ENCODE data around the gene KIAA1217. TPM values are rescaled to one million over a fixed set of nuclear protein-coding genes. Genes with fewer than 3 reads are reported as not detected.

Gene KIAA1217
- total and polyA plus RNA-seq, 12 donors: 10.8 to 73.7 (median 40.8) TPM

GRCh38 chr10:24494236-24494635 lies 285.3 kb downstream of the KIAA1217 start:
- Histone ChIP-seq H3K4me3 (no peak overlapping the region), H3K27ac (no peak overlapping the region), H3K27me3 (no peaks in the 10 kb centered on the region), H3K4me1 (replicated peaks in 1 of 2) (peaks cover 0 to 4% of the 10 kb centered on the region in 2 donors), H3K9me3 (replicated peaks in 1 of 3) (no peaks in the 10 kb centered on the region), H3K36me3 (replicated peaks in 1 of 2) (no peaks in the 10 kb centered on the region)
- no peak for DNase-seq
- intact Hi-C loops (cut with DNase I): no loop called here
- 89 to 97% (median 94%) methylated on average over 8 of the region's 8 CpGs for WGBS, 4 donors
- no peak for TF ChIP-seq POLR2A (IDR thresholded peaks at IDR 0.05)
- no peak for TF ChIP-seq CTCF (IDR thresholded peaks at IDR 0.05)

GRCh38 chr10:24494777-24495176 lies 285.8 kb downstream of the KIAA1217 start:
- TF ChIP-seq POLR2A (IDR thresholded peaks at IDR 0.05) (no peak), CTCF (IDR thresholded peaks at IDR 0.05) (no peak)
- H3K4me3 ChIP-seq: no peak overlapping the region
- no peaks in the 10 kb centered on the region for H3K27me3 ChIP-seq
- peaks cover 0 to 4% of the 10 kb centered on the region in 2 donors for H3K4me1 ChIP-seq (replicated peaks in 1 of 2)
- DNase-seq: no peak
- no peaks in the 10 kb centered on the region for H3K9me3 ChIP-seq (replicated peaks in 1 of 3)
- WGBS, 4 donors: 93 to 97% (median 97%) methylated on average over 6 of the region's 6 CpGs
- intact Hi-C loops (cut with DNase I): no loop called here
- no peak overlapping the region for H3K27ac ChIP-seq
- no peaks in the 10 kb centered on the region for H3K36me3 ChIP-seq (replicated peaks in 1 of 2)

- intact Hi-C loops (cut with DNase I): no loop called here
These were observed 286.9 kb downstream of the KIAA1217 start for GRCh38 chr10:24495666-24496460.

GRCh38 chr10:24496906-24497305 lies 288.0 kb downstream of the KIAA1217 start:
- Histone ChIP-seq H3K27ac (peak overlapping the region in 1 of 5 donors; percentile 31), H3K36me3 (replicated peaks in 1 of 2) (no peaks in the 10 kb centered on the region), H3K4me1 (replicated peaks in 1 of 2) (peaks cover 0 to 4% of the 10 kb centered on the region in 2 donors), H3K27me3 (no peaks in the 10 kb centered on the region), H3K9me3 (replicated peaks in 1 of 3) (no peaks in the 10 kb centered on the region), H3K4me3 (no peak overlapping the region)
- WGBS, 4 donors: 80 to 90% (median 84%) methylated on average over 8 of the region's 8 CpGs
- intact Hi-C loops (cut with DNase I): no loop called here
- DNase-seq: no peak
- TF ChIP-seq CTCF (IDR thresholded peaks at IDR 0.05): no peak
- TF ChIP-seq POLR2A (IDR thresholded peaks at IDR 0.05): no peak

More at GRCh38 chr10:24495666-24496460, 286.9 kb downstream of the KIAA1217 start:
- Histone ChIP-seq H3K4me1 (replicated peaks in 1 of 2) (peaks cover 0 to 4% of the 10 kb centered on the region in 2 donors), H3K27me3 (no peaks in the 10 kb centered on the region), H3K4me3 (no peak overlapping the region), H3K9me3 (replicated peaks in 1 of 3) (no peaks in the 10 kb centered on the region), H3K27ac (peak overlapping the region in 3 of 5 donors; percentile 11 to 62 (median 31)), H3K36me3 (replicated peaks in 1 of 2) (no peaks in the 10 kb centered on the region)
- 57 to 65% (median 64%) methylated on average over 10 of the region's 10 CpGs for WGBS, 4 donors
- peak in 3 of 7 donors; percentile 25 to 51 (median 29) for DNase-seq
- no peak for TF ChIP-seq CTCF (IDR thresholded peaks at IDR 0.05)
- TF ChIP-seq POLR2A (IDR thresholded peaks at IDR 0.05): peak in 1 of 2 donors; percentile 15

All from adrenal gland (tissue), 12 donors.